ENCODE data around the gene TIGD1. TPM values are rescaled to one million over a fixed set of nuclear protein-coding genes. Genes with fewer than 3 reads are reported as not detected.

TIGD1 gene
- total RNA-seq, 1 experiment from 2014 or later, result 9.8 TPM

DNA sequence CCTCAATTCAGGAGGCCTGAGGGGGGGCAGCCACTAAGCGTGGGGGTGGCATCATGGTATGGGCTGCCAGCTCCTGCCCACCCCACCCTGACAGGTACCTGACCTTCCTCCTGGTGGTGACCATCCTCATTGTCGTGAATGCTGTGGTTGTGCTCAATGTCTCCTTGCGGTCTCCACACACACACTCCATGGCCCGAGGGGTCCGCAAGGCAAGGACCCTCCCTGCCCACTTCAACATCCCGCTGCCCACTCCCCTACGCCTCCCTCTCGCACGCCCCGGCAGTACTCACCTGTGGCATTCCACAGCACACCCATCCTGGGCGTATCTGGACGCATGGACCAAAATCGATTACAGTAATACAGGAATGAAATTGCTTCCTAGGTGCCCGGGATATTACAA, 6.9 kb downstream of the TIGD1 start:
- ChIA-PET CTCF (no interaction called here), POLR2A (ENCODE audit: low non-redundant PET) (no interaction called here)
- no peaks in the 10 kb centered on the region for H3K9me3 ChIP-seq (ENCODE audit: low read depth, low read length, poor library complexity, severe bottlenecking)
- no peak for DNase-seq (ENCODE audit: low spot score)
- no peak overlapping the region for H3K27ac ChIP-seq (ENCODE audit: low read depth, low read length, poor library complexity, severe bottlenecking)
- H3K4me1 ChIP-seq (ENCODE audit: insufficient read depth, low read length, poor library complexity, severe bottlenecking), result no peaks in the 10 kb centered on the region
- no TSS peak for BruUV-seq (replicated peaks)
- TF ChIP-seq EZH2 (IDR thresholded peaks at IDR 0.05; ENCODE audit: borderline replicate concordance, low read depth, low read length, poor library complexity, severe bottlenecking), result no peak
- TF ChIP-seq, protein P1, sequence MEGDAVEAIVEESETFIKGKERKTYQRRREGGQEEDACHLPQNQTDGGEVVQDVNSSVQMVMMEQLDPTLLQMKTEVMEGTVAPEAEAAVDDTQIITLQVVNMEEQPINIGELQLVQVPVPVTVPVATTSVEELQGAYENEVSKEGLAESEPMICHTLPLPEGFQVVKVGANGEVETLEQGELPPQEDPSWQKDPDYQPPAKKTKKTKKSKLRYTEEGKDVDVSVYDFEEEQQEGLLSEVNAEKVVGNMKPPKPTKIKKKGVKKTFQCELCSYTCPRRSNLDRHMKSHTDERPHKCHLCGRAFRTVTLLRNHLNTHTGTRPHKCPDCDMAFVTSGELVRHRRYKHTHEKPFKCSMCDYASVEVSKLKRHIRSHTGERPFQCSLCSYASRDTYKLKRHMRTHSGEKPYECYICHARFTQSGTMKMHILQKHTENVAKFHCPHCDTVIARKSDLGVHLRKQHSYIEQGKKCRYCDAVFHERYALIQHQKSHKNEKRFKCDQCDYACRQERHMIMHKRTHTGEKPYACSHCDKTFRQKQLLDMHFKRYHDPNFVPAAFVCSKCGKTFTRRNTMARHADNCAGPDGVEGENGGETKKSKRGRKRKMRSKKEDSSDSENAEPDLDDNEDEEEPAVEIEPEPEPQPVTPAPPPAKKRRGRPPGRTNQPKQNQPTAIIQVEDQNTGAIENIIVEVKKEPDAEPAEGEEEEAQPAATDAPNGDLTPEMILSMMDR (conservative IDR thresholded peaks at IDR 0.05; ENCODE audit: low read depth, low read length), result no peak
- peaks cover 9% of the 10 kb centered on the region for H3K36me3 ChIP-seq (ENCODE audit: insufficient read depth, low read length, poor library complexity, severe bottlenecking)
- intact Hi-C loops (cut with micrococcal nuclease; ENCODE audit: unreplicated experiment), result no loop called here
- no peak overlapping the region for H3K4me3 ChIP-seq (ENCODE audit: low read depth, low read length, poor library complexity, severe bottlenecking)
- no peaks in the 10 kb centered on the region for H3K27me3 ChIP-seq (replicated peaks; ENCODE audit: insufficient read depth, low read depth, low read length, poor library complexity)

DNA sequence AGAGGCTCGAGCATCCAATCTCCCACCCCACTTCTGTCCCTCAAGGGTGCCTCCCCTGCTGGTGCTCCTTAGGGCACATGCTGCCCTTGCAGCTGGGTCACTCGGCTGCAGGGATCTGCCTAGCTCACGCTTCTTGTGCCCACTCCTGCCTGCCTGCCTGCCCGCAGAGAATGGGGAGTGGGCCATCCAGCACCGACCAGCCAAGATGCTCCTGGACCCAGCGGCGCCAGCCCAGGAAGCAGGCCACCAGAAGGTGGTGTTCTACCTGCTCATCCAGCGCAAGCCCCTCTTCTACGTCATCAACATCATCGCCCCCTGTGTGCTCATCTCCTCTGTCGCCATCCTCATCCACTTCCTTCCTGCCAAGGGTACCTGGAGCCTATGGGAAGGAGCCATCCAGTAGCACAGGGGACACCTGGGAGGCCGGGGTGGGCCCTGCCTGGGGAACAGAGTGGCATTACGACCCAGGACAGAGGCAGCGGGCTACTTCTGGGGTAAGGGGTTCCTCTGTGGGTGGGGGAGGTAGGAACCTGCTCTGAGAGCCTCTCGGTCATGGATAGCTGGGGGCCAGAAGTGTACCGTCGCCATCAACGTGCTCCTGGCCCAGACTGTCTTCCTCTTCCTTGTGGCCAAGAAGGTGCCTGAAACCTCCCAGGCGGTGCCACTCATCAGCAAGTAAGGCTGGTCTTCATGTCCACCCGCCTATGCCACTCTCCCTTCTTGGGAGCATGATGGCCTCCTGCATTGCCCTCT, 7.5 kb downstream of the TIGD1 start:
- TF ChIP-seq, protein P1 (conservative IDR thresholded peaks at IDR 0.05; ENCODE audit: low read depth, low read length), result no peak
- TF ChIP-seq EZH2 (IDR thresholded peaks at IDR 0.05; ENCODE audit: borderline replicate concordance, low read depth, low read length, poor library complexity, severe bottlenecking), result no peak
- DNase-seq (ENCODE audit: low spot score), result no peak
- Histone ChIP-seq H3K36me3 (ENCODE audit: insufficient read depth, low read length, poor library complexity, severe bottlenecking) (peaks cover 7% of the 10 kb centered on the region), H3K4me3 (ENCODE audit: low read depth, low read length, poor library complexity, severe bottlenecking) (no peak overlapping the region), H3K27me3 (replicated peaks; ENCODE audit: insufficient read depth, low read depth, low read length, poor library complexity) (no peaks in the 10 kb centered on the region), H3K9me3 (ENCODE audit: low read depth, low read length, poor library complexity, severe bottlenecking) (no peaks in the 10 kb centered on the region), H3K4me1 (ENCODE audit: insufficient read depth, low read length, poor library complexity, severe bottlenecking) (no peaks in the 10 kb centered on the region), H3K27ac (ENCODE audit: low read depth, low read length, poor library complexity, severe bottlenecking) (no peak overlapping the region)
- intact Hi-C loops (cut with micrococcal nuclease; ENCODE audit: unreplicated experiment), result no loop called here
- CTCF ChIA-PET, result interaction anchor here (0.6 kb wide), 1 partner anchor 60 kb away, joined by 9 read pairs; no protein-coding TSS in a partner anchor
- POLR2A ChIA-PET (ENCODE audit: low non-redundant PET), result no interaction called here
- no TSS peak for BruUV-seq (replicated peaks)

DNA sequence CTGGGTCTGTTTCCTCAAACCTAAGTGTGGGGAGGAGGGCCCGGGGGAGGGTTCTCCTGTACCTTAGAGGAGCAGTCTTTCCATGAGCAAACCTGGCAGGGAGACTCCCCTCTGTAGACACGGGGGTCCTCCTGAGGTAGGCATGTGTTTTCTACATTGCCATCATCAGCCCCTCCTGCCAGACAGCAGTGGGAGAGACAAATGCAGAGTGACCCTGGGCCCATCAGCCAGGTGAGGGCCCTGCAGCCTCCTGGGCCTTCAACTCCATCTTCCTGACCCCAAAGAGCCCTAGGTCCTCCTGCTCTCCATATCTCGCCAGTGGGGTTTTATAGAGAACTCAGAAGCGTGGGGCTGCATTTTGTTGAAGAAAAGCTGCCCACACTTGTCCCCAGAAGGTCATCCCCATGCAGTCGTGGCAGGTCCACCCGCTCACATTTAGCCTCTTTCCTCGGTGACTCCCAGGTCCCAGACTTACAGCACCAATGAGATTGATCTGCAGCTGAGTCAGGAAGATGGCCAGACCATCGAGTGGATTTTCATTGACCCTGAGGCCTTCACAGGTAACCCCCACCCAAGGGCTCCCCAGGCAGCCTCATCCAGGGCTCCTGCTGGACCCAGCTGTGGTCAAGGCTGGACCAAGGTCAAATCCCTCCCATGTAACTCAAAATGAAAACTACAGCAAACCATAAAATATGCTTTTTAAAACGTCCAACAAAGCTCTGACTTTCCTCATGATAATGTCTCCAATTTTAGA, 8.2 kb downstream of the TIGD1 start:
- BruUV-seq (replicated peaks), result no TSS peak

More for the DNA sequence above, 8.2 kb downstream of the TIGD1 start:
- Histone ChIP-seq H3K4me1 (ENCODE audit: insufficient read depth, low read length, poor library complexity, severe bottlenecking) (no peaks in the 10 kb centered on the region), H3K27me3 (replicated peaks; ENCODE audit: insufficient read depth, low read depth, low read length, poor library complexity) (no peaks in the 10 kb centered on the region), H3K27ac (ENCODE audit: low read depth, low read length, poor library complexity, severe bottlenecking) (no peak overlapping the region), H3K4me3 (ENCODE audit: low read depth, low read length, poor library complexity, severe bottlenecking) (no peak overlapping the region), H3K36me3 (ENCODE audit: insufficient read depth, low read length, poor library complexity, severe bottlenecking) (peaks cover 7% of the 10 kb centered on the region), H3K9me3 (ENCODE audit: low read depth, low read length, poor library complexity, severe bottlenecking) (no peaks in the 10 kb centered on the region)
- TF ChIP-seq EZH2 (IDR thresholded peaks at IDR 0.05; ENCODE audit: borderline replicate concordance, low read depth, low read length, poor library complexity, severe bottlenecking), result no peak
- TF ChIP-seq, protein P1 (conservative IDR thresholded peaks at IDR 0.05; ENCODE audit: low read depth, low read length), result no peak
- POLR2A ChIA-PET (ENCODE audit: low non-redundant PET), result no interaction called here
- DNase-seq (ENCODE audit: low spot score), result no peak
- CTCF ChIA-PET, result interaction anchor here (0.6 kb wide), 1 partner anchor 61 kb away, joined by 9 read pairs; no protein-coding TSS in a partner anchor
- intact Hi-C loops (cut with micrococcal nuclease; ENCODE audit: unreplicated experiment), result no loop called here
